Measurements from ENCODE around the gene SUGP2. TPM values are rescaled to one million over a fixed set of nuclear protein-coding genes. Genes with fewer than 3 reads are reported as not detected.
"Not testable (repeated sequence)": the region's sequence is repeated elsewhere in the genome, so short reads cannot be mapped to it uniquely, and the experiment has no call there.

SUGP2 gene
- total RNA-seq, 1 donor, result 57.4 TPM

DNA sequence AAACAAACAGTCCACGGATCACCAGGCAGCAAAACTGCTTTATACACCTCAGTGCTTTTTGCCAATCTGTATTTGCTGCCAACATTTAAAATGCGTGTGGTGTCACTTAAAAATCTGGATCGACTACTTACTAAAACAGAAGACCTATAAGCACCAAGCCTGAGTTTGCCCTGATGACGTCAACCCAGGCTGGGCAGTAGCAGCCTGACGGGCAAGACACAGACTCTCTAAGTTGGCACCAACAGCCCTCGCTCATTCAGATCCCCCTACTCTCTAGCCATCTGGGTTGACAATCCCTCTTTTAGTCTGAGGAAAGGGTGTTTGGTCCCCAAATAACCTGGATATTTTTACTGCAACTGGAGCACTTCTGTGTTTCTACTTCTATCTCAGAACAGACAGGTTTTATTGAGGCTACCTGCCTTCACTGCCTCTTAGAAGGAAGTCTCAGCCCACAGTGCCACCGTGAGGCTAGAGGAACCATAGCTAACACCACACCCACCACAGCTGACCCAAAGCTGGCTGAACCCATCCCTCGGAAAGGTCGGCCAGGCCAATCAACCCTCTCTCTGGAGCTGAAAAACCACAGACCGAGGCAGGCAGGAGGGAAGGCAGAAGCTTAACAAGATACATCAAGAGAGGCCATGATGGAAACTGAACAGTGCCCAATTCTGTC lies 6.9 kb downstream of the SUGP2 start:
- peak; percentile 31 for DNase-seq (ENCODE audit: low read depth)
- no peak overlapping the region for H3K4me3 ChIP-seq (ENCODE audit: low read depth, low read length)
- TF ChIP-seq, protein P1, sequence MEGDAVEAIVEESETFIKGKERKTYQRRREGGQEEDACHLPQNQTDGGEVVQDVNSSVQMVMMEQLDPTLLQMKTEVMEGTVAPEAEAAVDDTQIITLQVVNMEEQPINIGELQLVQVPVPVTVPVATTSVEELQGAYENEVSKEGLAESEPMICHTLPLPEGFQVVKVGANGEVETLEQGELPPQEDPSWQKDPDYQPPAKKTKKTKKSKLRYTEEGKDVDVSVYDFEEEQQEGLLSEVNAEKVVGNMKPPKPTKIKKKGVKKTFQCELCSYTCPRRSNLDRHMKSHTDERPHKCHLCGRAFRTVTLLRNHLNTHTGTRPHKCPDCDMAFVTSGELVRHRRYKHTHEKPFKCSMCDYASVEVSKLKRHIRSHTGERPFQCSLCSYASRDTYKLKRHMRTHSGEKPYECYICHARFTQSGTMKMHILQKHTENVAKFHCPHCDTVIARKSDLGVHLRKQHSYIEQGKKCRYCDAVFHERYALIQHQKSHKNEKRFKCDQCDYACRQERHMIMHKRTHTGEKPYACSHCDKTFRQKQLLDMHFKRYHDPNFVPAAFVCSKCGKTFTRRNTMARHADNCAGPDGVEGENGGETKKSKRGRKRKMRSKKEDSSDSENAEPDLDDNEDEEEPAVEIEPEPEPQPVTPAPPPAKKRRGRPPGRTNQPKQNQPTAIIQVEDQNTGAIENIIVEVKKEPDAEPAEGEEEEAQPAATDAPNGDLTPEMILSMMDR (IDR thresholded peaks at IDR 0.05; ENCODE audit: insufficient read depth, low read depth, low read length), result peak; percentile 27

DNA sequence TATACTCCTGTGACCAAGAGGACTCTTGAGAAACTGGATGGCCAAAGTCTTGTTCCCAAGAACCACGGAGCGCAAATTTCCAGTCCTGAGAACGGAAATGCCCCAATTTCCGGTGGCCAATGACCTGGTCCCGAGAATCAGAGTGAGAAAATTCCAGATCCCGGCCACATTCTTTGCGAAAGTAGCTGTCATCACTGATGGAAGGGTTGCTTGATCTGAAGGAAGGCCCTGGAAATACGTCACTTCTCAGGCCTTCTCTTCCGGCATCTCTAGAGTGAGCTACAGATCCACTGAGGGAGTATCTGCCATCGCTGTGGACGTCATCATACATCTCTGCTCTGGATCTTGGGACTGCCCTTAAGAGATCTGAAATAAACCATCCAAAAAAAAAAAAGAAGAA lies 7.5 kb downstream of the SUGP2 start:
- no peak for DNase-seq (ENCODE audit: low read depth)
- no peak overlapping the region for H3K4me3 ChIP-seq (ENCODE audit: low read depth, low read length)
- TF ChIP-seq, protein P1 (IDR thresholded peaks at IDR 0.05; ENCODE audit: insufficient read depth, low read depth, low read length), result no peak

DNA sequence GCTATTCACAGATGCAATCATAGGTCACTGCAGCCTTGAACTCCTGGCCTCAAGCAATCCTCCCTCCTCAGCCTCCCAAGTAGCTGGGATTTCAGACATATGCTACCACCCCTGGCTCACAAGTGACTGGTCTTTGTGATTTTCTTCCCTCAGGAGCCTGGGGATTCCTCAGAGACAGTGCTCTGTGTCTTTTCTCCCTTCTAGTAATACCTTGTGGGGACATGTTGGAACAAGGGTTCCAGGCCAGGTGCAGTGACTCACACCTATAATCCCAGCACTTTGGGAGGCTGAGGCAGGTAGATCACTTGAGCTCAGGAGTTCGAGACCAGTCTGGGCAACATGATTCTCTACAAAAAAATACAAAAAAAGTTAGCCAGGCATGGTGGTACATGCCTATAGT lies 9.9 kb downstream of the SUGP2 start:
- not testable (repeated sequence) for DNase-seq (ENCODE audit: low read depth); H3K4me3 ChIP-seq (ENCODE audit: low read depth, low read length)

DNA sequence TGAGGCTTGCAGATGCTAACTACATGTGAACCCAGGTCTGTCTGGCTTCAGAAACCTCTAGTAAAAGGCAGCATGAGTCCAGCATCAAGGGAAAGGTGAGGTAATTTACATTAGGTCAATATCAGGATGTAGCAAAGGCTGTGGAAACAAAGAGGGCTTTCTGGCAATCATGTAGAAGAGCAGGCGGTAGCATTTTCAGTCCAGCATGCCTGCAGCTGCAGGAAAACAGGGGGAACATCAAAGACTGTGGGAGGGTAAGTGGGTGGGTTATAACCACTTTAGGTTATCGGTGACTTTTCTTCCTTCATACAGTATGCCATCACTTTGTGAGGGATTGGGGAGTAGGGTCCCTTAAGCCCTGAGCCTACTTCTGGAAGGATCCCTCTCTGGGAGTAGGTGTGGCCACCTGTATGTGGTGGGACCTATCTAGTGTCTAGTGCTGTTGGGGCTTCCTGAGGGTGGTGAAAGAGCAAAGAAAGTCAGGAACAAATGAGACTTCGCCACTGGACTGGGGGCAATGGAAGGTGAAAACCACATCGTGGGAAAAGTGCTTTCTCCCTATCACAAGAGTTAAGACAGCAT lies 10.8 kb downstream of the SUGP2 start:
- peak; percentile 47 for DNase-seq (ENCODE audit: low read depth)
- TF ChIP-seq, protein P1 (IDR thresholded peaks at IDR 0.05; ENCODE audit: insufficient read depth, low read depth, low read length), result no peak
- no peak overlapping the region for H3K4me3 ChIP-seq (ENCODE audit: low read depth, low read length)

DNA sequence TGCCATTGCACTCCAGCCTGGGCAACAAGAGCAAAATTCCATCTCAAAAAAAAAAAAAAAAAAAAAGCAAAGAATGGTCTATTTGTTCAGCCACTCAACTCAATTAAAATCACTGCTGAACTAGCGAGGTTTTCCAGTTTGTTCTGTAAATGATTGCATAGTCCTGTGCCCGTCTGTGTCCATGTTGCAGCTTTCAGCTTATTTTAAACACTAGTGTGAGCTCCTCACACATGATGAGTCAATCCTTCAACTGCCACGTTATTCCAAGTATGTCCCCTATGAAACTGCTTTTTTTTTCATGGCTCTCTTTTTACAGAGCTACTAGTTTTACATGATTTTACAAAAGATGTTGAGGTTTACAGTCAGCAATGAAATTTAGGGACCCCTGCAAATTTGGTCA lies 12.2 kb downstream of the SUGP2 start:
- peak; percentile 63 for DNase-seq (ENCODE audit: low read depth)
- TF ChIP-seq, protein P1 (IDR thresholded peaks at IDR 0.05; ENCODE audit: insufficient read depth, low read depth, low read length), result no peak
- no peak overlapping the region for H3K4me3 ChIP-seq (ENCODE audit: low read depth, low read length)

DNA sequence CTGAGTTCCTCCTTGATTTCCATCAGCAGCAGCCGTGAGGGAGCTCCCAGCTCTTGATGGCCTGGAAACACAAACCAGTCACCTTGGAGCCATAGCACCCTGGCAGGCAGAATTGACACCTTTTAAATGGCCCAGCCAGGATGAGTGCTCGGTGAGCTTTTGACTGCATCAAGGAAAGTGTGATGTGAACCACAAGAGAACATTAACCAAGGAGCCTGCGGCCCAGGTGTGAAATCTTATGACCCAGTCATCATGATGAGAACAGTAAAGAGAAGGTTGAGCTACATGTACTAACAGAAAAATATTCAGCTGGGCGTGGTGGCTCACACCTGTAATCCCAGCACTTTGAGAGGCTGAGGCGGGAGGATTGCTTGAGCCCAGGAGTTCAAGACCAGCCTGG lies 22.8 kb downstream of the SUGP2 start:
- TF ChIP-seq, protein P1 (IDR thresholded peaks at IDR 0.05; ENCODE audit: insufficient read depth, low read depth, low read length), result no peak
- H3K4me3 ChIP-seq (ENCODE audit: low read depth, low read length), result no peak overlapping the region
- no peak for DNase-seq (ENCODE audit: low read depth)

DNA sequence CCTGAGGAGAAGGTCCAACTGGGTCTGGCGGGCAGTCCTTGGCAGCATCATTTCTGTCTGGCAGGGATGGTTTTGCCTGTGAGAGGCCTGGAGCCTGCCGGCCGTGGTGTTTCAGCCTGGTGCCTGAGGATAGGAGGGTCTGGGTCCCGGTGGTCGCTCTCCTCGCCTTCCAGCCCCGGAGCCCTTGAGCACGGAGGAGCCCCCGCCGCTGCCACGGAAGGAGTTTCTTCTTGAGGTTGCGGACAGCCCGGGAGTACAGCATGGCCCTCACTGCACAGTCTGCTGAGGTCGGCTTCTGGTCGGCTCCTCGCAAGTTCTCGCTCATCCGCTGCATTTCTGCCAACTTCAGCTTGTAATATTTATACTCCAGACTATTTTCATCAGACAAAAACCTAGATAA lies 23.4 kb downstream of the SUGP2 start:
- H3K4me3 ChIP-seq (ENCODE audit: low read depth, low read length), result no peak overlapping the region
- DNase-seq (ENCODE audit: low read depth), result no peak
- TF ChIP-seq, protein P1 (IDR thresholded peaks at IDR 0.05; ENCODE audit: insufficient read depth, low read depth, low read length), result no peak
